K562 (cell line): Measurements from ENCODE around the gene ZNF350. TPM values are rescaled to one million over a fixed set of nuclear protein-coding genes. Genes with fewer than 3 reads are reported as not detected.

ENCODE experiments used
- ATF7 ChIP-seq: fragments of 450-650 bp; IDR thresholded peaks from 2 replicates; pipeline ENCODE4 v1.7.1; 2014; ENCODE audit warnings: mild to moderate bottlenecking, moderate library complexity
- BCL6 ChIP-seq: fragments of 250-450 bp; sonication (Bioruptor Pico); IDR thresholded peaks from 2 replicates; pipeline ENCODE4 v1.4.0; 2020
- CBFA2T3 ChIP-seq: fragments of 450-650 bp; IDR thresholded peaks from 2 replicates; pipeline ENCODE4 v1.6.1; 2017
- CHD2 ChIP-seq: IDR thresholded peaks from 2 replicates; pipeline ENCODE4 v1.6.1; 2011; ENCODE audit warnings: low read depth, low read length
- CREM ChIP-seq: IDR thresholded peaks from 2 replicates; pipeline ENCODE4 v1.6.1; 2014; ENCODE audit warnings: antibody characterized with exemption, low read depth
- HNRNPLL ChIP-seq: fragments of 200-400 bp; formaldehyde crosslinking; IDR thresholded peaks from 2 replicates; pipeline ENCODE4 v1.6.1; 2017; ENCODE audit warnings: low read length, low read depth, mild to moderate bottlenecking; ENCODE audit not compliant: poor library complexity, severe bottlenecking
- KDM4B ChIP-seq, 2 experiments: fragments of 450-650 bp in 1 of 2; sonication (generic) in 1 of 2; IDR thresholded peaks; 2 replicates each; pipeline ENCODE4 v1.6.1; 2016 to 2017; ENCODE audit warnings: borderline replicate concordance in 2 of 2, antibody characterized with exemption in 1 of 2, low read depth in 1 of 2, mild to moderate bottlenecking in 1 of 2
- NCOR1 ChIP-seq: fragments of 450-650 bp; IDR thresholded peaks from 2 replicates; pipeline ENCODE4 v1.6.1; 2016; ENCODE audit warnings: mild to moderate bottlenecking, moderate library complexity
- PCBP1 ChIP-seq: fragments of 200-400 bp; formaldehyde crosslinking; IDR thresholded peaks from 2 replicates; pipeline ENCODE4 v1.6.1; 2018; ENCODE audit warnings: mild to moderate bottlenecking, low read depth, low read length; ENCODE audit not compliant: poor library complexity, severe bottlenecking
- POLR2G ChIP-seq: fragments of 200-400 bp; formaldehyde crosslinking; IDR thresholded peaks from 2 replicates; pipeline ENCODE4 v1.6.1; 2017; ENCODE audit warnings: low read depth, mild to moderate bottlenecking, antibody characterized with exemption, low read length, moderate library complexity
- RCOR1 ChIP-seq, 2 experiments: IDR thresholded peaks; 2 replicates each; pipeline ENCODE4 v1.6.1; 2012; ENCODE audit warnings: low read depth in 2 of 2, low read length in 2 of 2, borderline replicate concordance in 1 of 2, improper control_type of control experiment in 1 of 2
- SAP30 ChIP-seq: fragments of 200-600 bp; sonication (generic); IDR thresholded peaks from 2 replicates; pipeline ENCODE4 v1.6.1; 2012; ENCODE audit warnings: borderline replicate concordance, low read depth, mild to moderate bottlenecking, moderate library complexity, low read length, control low read depth, inconsistent platforms; ENCODE audit not compliant: insufficient read depth, poor library complexity, severe bottlenecking
- SIN3B ChIP-seq: fragments of 450-650 bp; IDR thresholded peaks from 2 replicates; pipeline ENCODE4 v1.6.1; 2017; ENCODE audit warnings: low read depth, mild to moderate bottlenecking, moderate library complexity
- SUPT5H ChIP-seq: fragments of 450-650 bp; IDR thresholded peaks from 2 replicates; pipeline ENCODE4 v1.6.1; 2016
- TCFL5 ChIP-seq: fragments of 250-450 bp; sonication (Bioruptor Pico); conservative IDR thresholded peaks from 2 replicates; pipeline ENCODE4 v1.6.1; 2021; ENCODE audit warnings: mild to moderate bottlenecking, moderate library complexity, matching md5 sums
- WHSC1 ChIP-seq: IDR thresholded peaks from one replicate; pipeline ENCODE4 v1.6.1; 2012; ENCODE audit warnings: low read length, control low read depth, inconsistent platforms
- YBX1 ChIP-seq: fragments of 450-650 bp; IDR thresholded peaks from 2 replicates; pipeline ENCODE4 v1.7.1; 2016; ENCODE audit warnings: mild to moderate bottlenecking
- ZC3H11A ChIP-seq: IDR thresholded peaks from 2 replicates; pipeline ENCODE4 v1.6.1; 2012; ENCODE audit warnings: low read depth, low read length, improper control_type of control experiment
- ZNF316 ChIP-seq: fragments of 450-650 bp; IDR thresholded peaks from 2 replicates; pipeline ENCODE4 v1.6.1; 2016
- ZNF740 ChIP-seq, 3 experiments: fragments of 200-800 bp in 1 of 3; sonication (Bioruptor generic) in 1 of 3; sonication (generic) in 1 of 3; formaldehyde crosslinking in 1 of 3; IDR thresholded peaks; 2 replicates each; pipeline versions ENCODE4 v1.6.1 to v1.8.0; 2016 to 2022; ENCODE audit warnings: mild to moderate bottlenecking in 2 of 3, missing compliant biosample characterization in 2 of 3, missing genetic modification characterization in 2 of 3, missing genetic modification reagents in 1 of 3
- ZNF785 ChIP-seq: fragments of 250-450 bp; sonication (Bioruptor Pico); IDR thresholded peaks from 2 replicates; pipeline ENCODE4 v1.4.0; 2020; ENCODE audit warnings: mild to moderate bottlenecking
- polyA plus RNA-seq, 8 experiments: library from polyadenylated mRNA; depleted of rRNA in 4 of 8; stranded (reverse) in 5 of 8; unstranded in 3 of 8; fragments of >200 nt; fragmentation: Nextera tagmentation in 2 of 8; fragmentation: Illumina TruSeq in 1 of 8; extraction: Ambion mirVana in 2 of 8; extraction: Trizol in 1 of 8; gene quantifications; 2 replicates each; pipeline versions ENCODE4 v1.2.1 to v1.2.3, GENCODE V29; 2011 to 2014; ENCODE audit warnings: inconsistent platforms in 1 of 8, missing spikeins in 1 of 8
- total RNA-seq, 7 experiments: library from RNA; depleted of rRNA in 6 of 7; stranded (reverse); fragments of >200 nt in 6 of 7; fragmentation: Illumina TruSeq in 2 of 7; extraction: Trizol in 2 of 7; gene quantifications; 2 replicates each; pipeline versions ENCODE4 v1.2.1 to v1.2.3, GENCODE V29; 2011 to 2021; ENCODE audit warnings: low replicate concordance in 1 of 7
- TF ChIP-seq, protein P1 (sequence below): fragments of 250-450 bp; sonication (Bioruptor Pico); IDR thresholded peaks from 2 replicates; pipeline ENCODE4 v1.8.0; 2021; ENCODE audit warnings: moderate library complexity, mild to moderate bottlenecking, inconsistent platforms
- TF ChIP-seq, protein P2 (sequence below): fragments of 450-650 bp; IDR thresholded peaks from 2 replicates; pipeline ENCODE4 v1.6.1; 2017; ENCODE audit warnings: antibody characterized with exemption, mild to moderate bottlenecking

The ZNF350 gene
- total and polyA plus RNA-seq, 9 of the 15 experiments (the other 6 are each of a cell fraction or from before 2014, with no cell fraction given) = 1.7 to 4.8 (median 2.9) TPM

GRCh38 chr19:52028027-52028779 is 41.6 kb upstream of the ZNF350 start, which contains the start of gene ZNF614 (continued):
- TF ChIP-seq ZNF740 (CRISPR knock-in tag; IDR thresholded peaks at IDR 0.05) (no peak), ZNF740 (tag; IDR thresholded peaks at IDR 0.05) (no peak), WHSC1 (no peak), ZNF785 (no peak), RCOR1 (IDR thresholded peaks at IDR 0.05; ENCODE audit: borderline replicate concordance in 1 of 2, low read depth in 2 of 2, low read length in 2 of 2) (no peak), YBX1 (no peak), PCBP1 (peak; percentile 45), SAP30 (peak; percentile 84), ATF7 (peak; percentile 83), BCL6 (CRISPR knock-in tag) (no peak), POLR2G (peak; percentile 97), CREM (peak; percentile 100), KDM4B (IDR thresholded peaks at IDR 0.05; ENCODE audit: borderline replicate concordance in 2 of 2, low read depth in 1 of 2) (no peak), CHD2 (peak; percentile 93), ZNF316 (no peak), CBFA2T3 (no peak), SIN3B (peak; percentile 68), SUPT5H (peak; percentile 93), ZC3H11A (no peak), TCFL5 (CRISPR knock-in tag) (no peak), NCOR1 (no peak), HNRNPLL (peak; percentile 87)
- TF ChIP-seq, protein P1, sequence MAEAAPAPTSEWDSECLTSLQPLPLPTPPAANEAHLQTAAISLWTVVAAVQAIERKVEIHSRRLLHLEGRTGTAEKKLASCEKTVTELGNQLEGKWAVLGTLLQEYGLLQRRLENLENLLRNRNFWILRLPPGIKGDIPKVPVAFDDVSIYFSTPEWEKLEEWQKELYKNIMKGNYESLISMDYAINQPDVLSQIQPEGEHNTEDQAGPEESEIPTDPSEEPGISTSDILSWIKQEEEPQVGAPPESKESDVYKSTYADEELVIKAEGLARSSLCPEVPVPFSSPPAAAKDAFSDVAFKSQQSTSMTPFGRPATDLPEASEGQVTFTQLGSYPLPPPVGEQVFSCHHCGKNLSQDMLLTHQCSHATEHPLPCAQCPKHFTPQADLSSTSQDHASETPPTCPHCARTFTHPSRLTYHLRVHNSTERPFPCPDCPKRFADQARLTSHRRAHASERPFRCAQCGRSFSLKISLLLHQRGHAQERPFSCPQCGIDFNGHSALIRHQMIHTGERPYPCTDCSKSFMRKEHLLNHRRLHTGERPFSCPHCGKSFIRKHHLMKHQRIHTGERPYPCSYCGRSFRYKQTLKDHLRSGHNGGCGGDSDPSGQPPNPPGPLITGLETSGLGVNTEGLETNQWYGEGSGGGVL (CRISPR knock-in tag) = no peak
- TF ChIP-seq, protein P2, sequence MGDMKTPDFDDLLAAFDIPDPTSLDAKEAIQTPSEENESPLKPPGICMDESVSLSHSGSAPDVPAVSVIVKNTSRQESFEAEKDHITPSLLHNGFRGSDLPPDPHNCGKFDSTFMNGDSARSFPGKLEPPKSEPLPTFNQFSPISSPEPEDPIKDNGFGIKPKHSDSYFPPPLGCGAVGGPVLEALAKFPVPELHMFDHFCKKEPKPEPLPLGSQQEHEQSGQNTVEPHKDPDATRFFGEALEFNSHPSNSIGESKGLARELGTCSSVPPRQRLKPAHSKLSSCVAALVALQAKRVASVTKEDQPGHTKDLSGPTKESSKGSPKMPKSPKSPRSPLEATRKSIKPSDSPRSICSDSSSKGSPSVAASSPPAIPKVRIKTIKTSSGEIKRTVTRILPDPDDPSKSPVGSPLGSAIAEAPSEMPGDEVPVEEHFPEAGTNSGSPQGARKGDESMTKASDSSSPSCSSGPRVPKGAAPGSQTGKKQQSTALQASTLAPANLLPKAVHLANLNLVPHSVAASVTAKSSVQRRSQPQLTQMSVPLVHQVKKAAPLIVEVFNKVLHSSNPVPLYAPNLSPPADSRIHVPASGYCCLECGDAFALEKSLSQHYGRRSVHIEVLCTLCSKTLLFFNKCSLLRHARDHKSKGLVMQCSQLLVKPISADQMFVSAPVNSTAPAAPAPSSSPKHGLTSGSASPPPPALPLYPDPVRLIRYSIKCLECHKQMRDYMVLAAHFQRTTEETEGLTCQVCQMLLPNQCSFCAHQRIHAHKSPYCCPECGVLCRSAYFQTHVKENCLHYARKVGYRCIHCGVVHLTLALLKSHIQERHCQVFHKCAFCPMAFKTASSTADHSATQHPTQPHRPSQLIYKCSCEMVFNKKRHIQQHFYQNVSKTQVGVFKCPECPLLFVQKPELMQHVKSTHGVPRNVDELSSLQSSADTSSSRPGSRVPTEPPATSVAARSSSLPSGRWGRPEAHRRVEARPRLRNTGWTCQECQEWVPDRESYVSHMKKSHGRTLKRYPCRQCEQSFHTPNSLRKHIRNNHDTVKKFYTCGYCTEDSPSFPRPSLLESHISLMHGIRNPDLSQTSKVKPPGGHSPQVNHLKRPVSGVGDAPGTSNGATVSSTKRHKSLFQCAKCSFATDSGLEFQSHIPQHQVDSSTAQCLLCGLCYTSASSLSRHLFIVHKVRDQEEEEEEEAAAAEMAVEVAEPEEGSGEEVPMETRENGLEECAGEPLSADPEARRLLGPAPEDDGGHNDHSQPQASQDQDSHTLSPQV = no peak
